H1 (cell line): Measurements from ENCODE around the gene ARMC9. TPM values are rescaled to one million over a fixed set of nuclear protein-coding genes. Genes with fewer than 3 reads are reported as not detected.

Experiments used
- CTCF ChIA-PET: fragments of 300-600 bp; sonication (Branson Sonifier 250); formaldehyde crosslinking; loops from one replicate; lab custom pipeline; 2021; ENCODE audit not compliant: partially characterized antibody; lab: Charles Lee
- POLR2A ChIA-PET: fragments of 300-600 bp; sonication (Branson Sonifier 250); formaldehyde crosslinking; loops from one replicate; lab custom pipeline; 2021; ENCODE audit warnings: inconsistent platforms; ENCODE audit not compliant: partially characterized antibody; lab: Charles Lee
- DNase-seq, 2 experiments: peaks; one replicate each; pipeline versions ENCODE4 v3.0.0 to v3.0.0-alpha.2; 2010 to 2022; ENCODE audit warnings: low spot score in 2 of 2, low read depth in 1 of 2, mixed read lengths in 1 of 2
- FAIRE-seq: peaks from 2 replicates; lab custom pipeline; 2011; peaks lifted over from hg19 to GRCh38; lab: Jason Lieb, UNC
- H2AFZ ChIP-seq: 2 replicates; pipeline ENCODE4 v1.8.1; 2012; ENCODE audit warnings: low read length, inconsistent platforms
- H2AK5ac ChIP-seq: 2 replicates; pipeline ENCODE4 v1.6.1; 2013; ENCODE audit warnings: low read depth, low read length
- H2BK120ac ChIP-seq: replicated peaks from 2 replicates; pipeline ENCODE3; 2013; ENCODE audit warnings: low read depth, low read length, inconsistent platforms
- H2BK12ac ChIP-seq: 2 replicates; pipeline ENCODE4 v1.6.1; 2013; ENCODE audit warnings: low read depth, low read length
- H2BK15ac ChIP-seq: 2 replicates; pipeline ENCODE4 v1.6.1; 2013; ENCODE audit warnings: low read length
- H2BK20ac ChIP-seq: 2 replicates; pipeline ENCODE4 v1.6.1; 2013; ENCODE audit warnings: low read length
- H2BK5ac ChIP-seq: 2 replicates; pipeline ENCODE4 v1.6.1; 2013; ENCODE audit warnings: low read depth, low read length
- H3K14ac ChIP-seq: 2 replicates; pipeline ENCODE4 v1.6.1; 2013; ENCODE audit warnings: inconsistent platforms; ENCODE audit not compliant: insufficient read length
- H3K18ac ChIP-seq: 2 replicates; pipeline ENCODE4 v1.6.1; 2013; ENCODE audit warnings: low read length; ENCODE audit errors: extremely low read depth
- H3K23ac ChIP-seq: 2 replicates; pipeline ENCODE4 v1.6.1; 2013; ENCODE audit warnings: inconsistent platforms; ENCODE audit not compliant: insufficient read length
- H3K23me2 ChIP-seq: 2 replicates; pipeline ENCODE4 v1.6.1; 2013; ENCODE audit warnings: low read depth, low read length
- H3K27ac ChIP-seq: 2 replicates; pipeline ENCODE4 v1.6.1; 2011; ENCODE audit warnings: low read depth, low read length, inconsistent platforms
- H3K27me3 ChIP-seq, 4 experiments: replicated peaks in 1 of 4; 1 replicate in 1 of 4; 2 replicates in 3 of 4; pipeline versions ENCODE4 v1.6.1 to v1.8.1; 2011 to 2013; ENCODE audit warnings: low read length in 3 of 4, mild to moderate bottlenecking in 3 of 4, inconsistent platforms in 2 of 4, mixed read lengths in 2 of 4, moderate library complexity in 1 of 4; ENCODE audit not compliant: control insufficient read depth in 3 of 4, insufficient read depth in 3 of 4; ENCODE audit errors: extremely low read depth in 1 of 4
- H3K36me3 ChIP-seq, 4 experiments: 2 replicates each; pipeline versions ENCODE4 v1.6.1 to v1.8.1; 2011 to 2013; ENCODE audit warnings: mild to moderate bottlenecking in 4 of 4, low read length in 3 of 4, moderate library complexity in 2 of 4, control low read depth in 1 of 4, inconsistent platforms in 1 of 4; ENCODE audit not compliant: insufficient read depth in 4 of 4, control insufficient read depth in 2 of 4
- H3K4ac ChIP-seq: replicated peaks from 2 replicates; pipeline ENCODE3; 2013; ENCODE audit warnings: low read length, low read depth, mixed read lengths, inconsistent platforms; ENCODE audit not compliant: insufficient read length
- H3K4me1 ChIP-seq, 4 experiments: replicated peaks in 1 of 4; 1 replicate in 1 of 4; 2 replicates in 3 of 4; pipeline versions ENCODE4 v1.6.1 to v1.8.1; 2011 to 2013; ENCODE audit warnings: low read length in 3 of 4, inconsistent platforms in 2 of 4, mixed read lengths in 1 of 4; ENCODE audit not compliant: insufficient read depth in 4 of 4, control insufficient read depth in 3 of 4
- H3K4me2 ChIP-seq, 2 experiments: 2 replicates each; pipeline versions ENCODE4 v1.6.1 to v1.8.1; 2011 to 2013; ENCODE audit warnings: low read depth in 2 of 2, low read length in 2 of 2, control low read depth in 1 of 2, inconsistent platforms in 1 of 2, mild to moderate bottlenecking in 1 of 2; ENCODE audit not compliant: insufficient read depth in 1 of 2
- H3K4me3 ChIP-seq, 4 experiments: fragments of 200-600, 300-600 bp in 1 of 4; sonication (generic), shearing (Covaris generic), sonication (Bioruptor Twin) in 1 of 4; 2 replicates each; pipeline versions ENCODE4 v1.5.1 to v1.8.1; 2011 to 2016; ENCODE audit warnings: low read length in 4 of 4, low read depth in 3 of 4, control low read depth in 2 of 4, inconsistent platforms in 2 of 4, mild to moderate bottlenecking in 2 of 4, mixed read lengths in 1 of 4, moderate library complexity in 1 of 4; ENCODE audit not compliant: insufficient read depth in 2 of 4; ENCODE audit errors: extremely low read depth in 1 of 4
- H3K56ac ChIP-seq: replicated peaks from 2 replicates; pipeline ENCODE3; 2013; ENCODE audit warnings: low read depth, mild to moderate bottlenecking, mixed read lengths, low read length, inconsistent platforms; ENCODE audit not compliant: insufficient read length
- H3K79me1 ChIP-seq: 2 replicates; pipeline ENCODE4 v1.6.1; 2013; ENCODE audit warnings: low read depth, low read length, control low read depth
- H3K79me2 ChIP-seq, 2 experiments: 2 replicates each; pipeline versions ENCODE4 v1.6.1 to v1.8.1; 2012 to 2013; ENCODE audit warnings: low read length in 2 of 2, mild to moderate bottlenecking in 2 of 2, inconsistent platforms in 1 of 2; ENCODE audit not compliant: insufficient read depth in 2 of 2, control insufficient read depth in 1 of 2
- H3K9ac ChIP-seq, 4 experiments: replicated peaks in 1 of 4; 1 replicate in 1 of 4; 2 replicates in 3 of 4; pipeline versions ENCODE4 v1.6.1 to v1.8.1; 2011 to 2013; ENCODE audit warnings: low read depth in 3 of 4, low read length in 3 of 4, control low read depth in 2 of 4, mild to moderate bottlenecking in 2 of 4, moderate library complexity in 2 of 4, inconsistent platforms in 1 of 4; ENCODE audit errors: extremely low read depth in 1 of 4
- H3K9me3 ChIP-seq, 2 experiments: 2 replicates each; pipeline versions ENCODE4 v1.6.1 to v1.8.1; 2012 to 2013; ENCODE audit warnings: mild to moderate bottlenecking in 2 of 2, moderate library complexity in 2 of 2, control low read depth in 1 of 2, inconsistent platforms in 1 of 2, low read depth in 1 of 2, low read length in 1 of 2, mixed read lengths in 1 of 2; ENCODE audit not compliant: insufficient read depth in 2 of 2
- H4K20me1 ChIP-seq, 2 experiments: replicated peaks in 1 of 2; 2 replicates each; pipeline versions ENCODE3 to v1.8.1; 2011 to 2013; ENCODE audit warnings: inconsistent platforms in 2 of 2, low read length in 2 of 2, mild to moderate bottlenecking in 1 of 2; ENCODE audit not compliant: insufficient read depth in 2 of 2, control insufficient read depth in 1 of 2
- H4K5ac ChIP-seq: 2 replicates; pipeline ENCODE4 v1.6.1; 2013; ENCODE audit warnings: low read length, low read depth, mixed read lengths, inconsistent platforms; ENCODE audit not compliant: insufficient read length
- H4K8ac ChIP-seq: 2 replicates; pipeline ENCODE4 v1.8.0; 2013; ENCODE audit warnings: mild to moderate bottlenecking, moderate library complexity, low read length, inconsistent platforms; ENCODE audit not compliant: insufficient read depth; ENCODE audit errors: extremely low read depth
- H4K91ac ChIP-seq: replicated peaks from 2 replicates; pipeline ENCODE3; 2013; ENCODE audit warnings: low read length, mixed read lengths, inconsistent platforms; ENCODE audit not compliant: insufficient read length
- BCL11A ChIP-seq, 2 experiments: IDR thresholded peaks; one replicate each; pipeline ENCODE4 v1.6.1; 2011; ENCODE audit warnings: low read depth in 2 of 2, low read length in 2 of 2, mild to moderate bottlenecking in 2 of 2
- CBX8 ChIP-seq: fragments of 300-800, 300-1000 bp; sonication (generic); IDR thresholded peaks from 2 replicates; pipeline ENCODE4 v1.7.1; 2016; ENCODE audit warnings: low read depth, low read length, borderline replicate concordance
- CEBPB ChIP-seq: IDR thresholded peaks from 2 replicates; pipeline ENCODE4 v1.6.1; 2012; ENCODE audit warnings: low read depth, low read length
- CTBP2 ChIP-seq: IDR thresholded peaks from 2 replicates; pipeline ENCODE4 v1.7.0; 2011; ENCODE audit warnings: borderline replicate concordance, mild to moderate bottlenecking, moderate library complexity, mixed read lengths, low read length; ENCODE audit not compliant: insufficient read depth, insufficient read length
- EGR1 ChIP-seq: IDR thresholded peaks from 2 replicates; pipeline ENCODE4 v1.6.1; 2011; ENCODE audit warnings: low read depth, low read length, borderline replicate concordance
- EP300 ChIP-seq, 2 experiments: IDR thresholded peaks; 1 replicate in 1 of 2; 2 replicates in 1 of 2; pipeline ENCODE4 v1.6.1; 2011 to 2012; ENCODE audit warnings: low read depth in 2 of 2, low read length in 2 of 2, mild to moderate bottlenecking in 2 of 2, borderline replicate concordance in 1 of 2, inconsistent platforms in 1 of 2, moderate library complexity in 1 of 2
- FOSL1 ChIP-seq: IDR thresholded peaks from 2 replicates; pipeline ENCODE4 v1.6.1; 2011; ENCODE audit warnings: mild to moderate bottlenecking, low read depth, low read length, moderate library complexity; ENCODE audit not compliant: insufficient read depth
- JUN ChIP-seq: IDR thresholded peaks from 2 replicates; pipeline ENCODE4 v1.6.1; 2011; ENCODE audit warnings: low read depth, mild to moderate bottlenecking, improper control_type of control experiment, low read length
- POLR2AphosphoS5 ChIP-seq: IDR thresholded peaks from 2 replicates; pipeline ENCODE4 v1.6.1; 2011; ENCODE audit warnings: low read depth, low read length
- RXRA ChIP-seq: IDR thresholded peaks from 2 replicates; pipeline ENCODE4 v1.6.1; 2011; ENCODE audit warnings: low read depth, mild to moderate bottlenecking, low read length, moderate library complexity; ENCODE audit not compliant: insufficient read depth
- SAP30 ChIP-seq: fragments of 300-600 bp; sonication (generic); IDR thresholded peaks from 2 replicates; pipeline ENCODE4 v1.7.1; 2012; ENCODE audit warnings: low read length, moderate library complexity, mild to moderate bottlenecking, inconsistent platforms; ENCODE audit not compliant: insufficient read depth, insufficient replicate concordance
- SIRT6 ChIP-seq: IDR thresholded peaks from one replicate; pipeline ENCODE4 v1.7.1; 2012; ENCODE audit warnings: low read length, inconsistent platforms
- SP1 ChIP-seq: IDR thresholded peaks from 2 replicates; pipeline ENCODE4 v1.6.1; 2011; ENCODE audit warnings: low read depth, low read length
- SP2 ChIP-seq: IDR thresholded peaks from 2 replicates; pipeline ENCODE4 v1.6.1; 2012; ENCODE audit warnings: mild to moderate bottlenecking, low read length, inconsistent platforms
- SP4 ChIP-seq: IDR thresholded peaks from 2 replicates; pipeline ENCODE4 v1.6.1; 2012; ENCODE audit warnings: low read length, inconsistent platforms
- WGBS, 2 experiments: shearing (Covaris generic) in 1 of 2; methylation state at CpG; one replicate each; pipeline versions ENCODE4 v1.1.6 to v1.1.7; 2013 to 2015; ENCODE audit warnings: low lambda C conversion rate in 2 of 2, mixed read lengths in 2 of 2, inconsistent platforms in 1 of 2, low coverage in 1 of 2, missing lambda C conversion rate in 1 of 2; ENCODE audit not compliant: insufficient replicate concordance in 2 of 2, insufficient coverage in 1 of 2, insufficient read length in 1 of 2; ENCODE audit errors: extremely low coverage in 1 of 2, missing lambda C conversion rate in 1 of 2; 5-methylcytosine and 5-hydroxymethylcytosine counted together
- polyA plus RNA-seq, 7 experiments: library from polyadenylated mRNA; depleted of rRNA in 3 of 7; stranded (reverse) in 5 of 7; unstranded in 2 of 7; fragments of >200 nt in 5 of 7; fragments of 200-250 nt in 2 of 7; gene quantifications; 1 replicate in 5 of 7; 2 replicates in 1 of 7; 4 replicates in 1 of 7; pipeline versions ENCODE4 v1.2.1 to v1.2.3, GENCODE V29; 2011 to 2013; ENCODE audit warnings: missing spikeins in 2 of 7, mixed read lengths in 2 of 7
- total RNA-seq: library from RNA; stranded (reverse); fragmentation: NEBNext Ultra II Directional; extraction: Animal tissue kit (Norgen Biotek cat#: 25700); gene quantifications from 2 replicates; pipeline ENCODE4 v1.2.1, GENCODE V29; 2021

The ARMC9 gene
- total and polyA plus RNA-seq, 2 of the 8 experiments (the other 6 are each of a cell fraction or from before 2014, with no cell fraction given): 23.2 to 36.1 TPM

GRCh38 chr2:231204581-231204980 is 6.2 kb downstream of the ARMC9 start:
- POLR2A ChIA-PET: interaction anchor here (0.7 kb wide), 1 partner anchor 12 kb away, joined by 4 read pairs; no protein-coding TSS in a partner anchor
- Histone ChIP-seq H3K79me2 (peaks cover 0 to 9% of the 10 kb centered on the region in 2 experiments; a peak in 2 of 4 replicates), H2BK5ac (no peak overlapping the region)
- no peak for TF ChIP-seq CEBPB
- TF ChIP-seq SIRT6: no peak
- no peak for TF ChIP-seq SP4
- TF ChIP-seq SP1: no peak
- no peak for TF ChIP-seq JUN
- TF ChIP-seq BCL11A (IDR thresholded peaks at IDR 0.05; ENCODE audit: low read depth in 2 of 2, low read length in 2 of 2): no peak
- TF ChIP-seq POLR2AphosphoS5: no peak
- TF ChIP-seq EP300 (IDR thresholded peaks at IDR 0.05; ENCODE audit: borderline replicate concordance in 1 of 2, low read depth in 2 of 2, low read length in 2 of 2): no peak
- TF ChIP-seq FOSL1: no peak
- no peak for TF ChIP-seq SAP30
- TF ChIP-seq SP2: no peak
- no peak for TF ChIP-seq RXRA
- no peak for TF ChIP-seq CTBP2
- no peak for TF ChIP-seq EGR1
- TF ChIP-seq CBX8: no peak

More at GRCh38 chr2:231204581-231204980, 6.2 kb downstream of the ARMC9 start:
- 85% methylated on average over 4 of the region's 5 CpGs; no CpG with 5 or more reads in 1 of the 2 experiments for WGBS, 2 experiments
- Histone ChIP-seq H4K20me1 (no peaks in the 10 kb centered on the region), H2AK5ac (no peak overlapping the region), H3K79me1 (peaks cover 9% of the 10 kb centered on the region; the same call in 1 of the 2 replicates), H3K36me3 (peaks cover 0 to 13% (median 5%) of the 10 kb centered on the region in 4 experiments; a peak in 6 of 8 replicates), H4K8ac (no peak overlapping the region), H4K5ac (no peak overlapping the region), H3K14ac (no peak overlapping the region), H2AFZ (no peak overlapping the region), H3K4ac (no peak overlapping the region), H3K4me1 (no peaks in the 10 kb centered on the region; a peak in 1 of 7 replicates), H3K23ac (no peak overlapping the region), H3K9ac (no peak overlapping the region), H3K4me3 (no peak overlapping the region), H3K18ac (no peak overlapping the region), H3K56ac (no peak overlapping the region), H3K27me3 (no peaks in the 10 kb centered on the region), H3K9me3 (no peaks in the 10 kb centered on the region; a peak in 1 of 4 replicates), H2BK120ac (no peak overlapping the region), H3K4me2 (no peak overlapping the region), H2BK15ac (no peak overlapping the region), H3K23me2 (no peaks in the 10 kb centered on the region), H2BK12ac (no peak overlapping the region), H3K27ac (no peak overlapping the region), H4K91ac (no peak overlapping the region), H2BK20ac (no peak overlapping the region)
- DNase-seq: no peak
- no peak for FAIRE-seq
- CTCF ChIA-PET: interaction anchor here (1.2 to 1.3 kb wide), 2 partner anchors 11 kb away, joined by 3 to 6 read pairs; no protein-coding TSS in a partner anchor
